ENCODE data around the gene LYAR. TPM values are rescaled to one million over a fixed set of nuclear protein-coding genes. Genes with fewer than 3 reads are reported as not detected.

LYAR gene
- total and polyA plus RNA-seq, 10 of the 15 experiments (the other 5 are each of a cell fraction or from before 2014, with no cell fraction given), result 18.3 to 85.4 (median 40.1) TPM

- ChIA-PET RAD21 (ENCODE audit: unreplicated experiment) (no interaction called here), POLR2A (interaction anchor here (0.7 kb wide), 1 partner anchor 16 kb away, joined by 7 read pairs; no protein-coding TSS in a partner anchor), CTCF (interaction anchor here (0.6 to 2.1 kb wide), 2 partner anchors 15 to 18 kb away, joined by 4 to 9 read pairs; no protein-coding TSS in a partner anchor), SMC1A (ENCODE audit: uncharacterized antibody, unreplicated experiment) (no interaction called here)
- intact Hi-C loops (cut with micrococcal nuclease; ENCODE audit: unreplicated experiment) (no loop called here), in situ Hi-C loops (cut with MboI) (no loop called here)
- Histone ChIP-seq H2AFZ (ENCODE audit: control insufficient read depth, low read depth, low read length) (no peak overlapping the region), H3K9me3 (replicated peaks; ENCODE audit: control insufficient read depth, insufficient read depth, low read length) (no peaks in the 10 kb centered on the region), H3K27me3 (replicated peaks in 1 of 2; ENCODE audit: control insufficient read depth in 2 of 2, insufficient read depth in 2 of 2, low read length in 1 of 2) (no peaks in the 10 kb centered on the region), H3K9ac (ENCODE audit: control insufficient read depth, insufficient read depth, low read length) (no peak overlapping the region), H3K36me3 (ENCODE audit: control insufficient read depth in 2 of 2, insufficient read depth in 2 of 2, low read length in 1 of 2) (peaks cover 8 to 26% of the 10 kb centered on the region in 2 experiments; a peak in 3 of 4 replicates), H3K79me2 (ENCODE audit: control insufficient read depth, insufficient read depth, low read length) (no peaks in the 10 kb centered on the region), H3K4me2 (ENCODE audit: control insufficient read depth, insufficient read depth) (no peak overlapping the region), H3K27ac (ENCODE audit: control insufficient read depth, insufficient read depth) (no peak overlapping the region), H3K4me1 (ENCODE audit: control insufficient read depth, insufficient read depth, low read length) (no peaks in the 10 kb centered on the region), H4K20me1 (ENCODE audit: control insufficient read depth, insufficient read depth) (no peaks in the 10 kb centered on the region), H3K4me3 (no peak overlapping the region)
- BruUV-seq (replicated peaks), result no TSS peak
- FAIRE-seq (no peak), ATAC-seq (no peak), DNase-seq (ENCODE audit: low read depth, low spot score) (no peak)
- TF ChIP-seq SREBF1 (IDR thresholded peaks at IDR 0.05; ENCODE audit: low read length) (no peak), WRNIP1 (IDR thresholded peaks at IDR 0.05; ENCODE audit: borderline replicate concordance, low read depth, low read length) (no peak), NR2C1 (IDR thresholded peaks at IDR 0.05) (no peak), ZBTB40 (IDR thresholded peaks at IDR 0.05; ENCODE audit: borderline replicate concordance) (no peak), NR2C2 (IDR thresholded peaks at IDR 0.05; ENCODE audit: borderline replicate concordance, control insufficient read depth, insufficient read length, low read depth) (no peak), RUNX3 (IDR thresholded peaks at IDR 0.05; ENCODE audit: low read length) (no peak), RBBP5 (conservative IDR thresholded peaks at IDR 0.05) (no peak), KAT2A (conservative IDR thresholded peaks at IDR 0.05; ENCODE audit: control insufficient read depth, low read depth, low read length) (no peak), ZZZ3 (IDR thresholded peaks at IDR 0.05; ENCODE audit: control insufficient read depth, insufficient read length, low read depth) (no peak), ZNF687 (IDR thresholded peaks at IDR 0.05) (no peak), GABPA (IDR thresholded peaks at IDR 0.05; ENCODE audit: low read depth) (no peak), RELB (IDR thresholded peaks at IDR 0.05; ENCODE audit: low read depth) (no peak), ATF7 (IDR thresholded peaks at IDR 0.05; ENCODE audit: low read depth) (no peak)
- WGBS (ENCODE audit: insufficient coverage, insufficient replicate concordance, low lambda C conversion rate, missing lambda C conversion rate), result 90% methylated on average over 11 of the region's 11 CpGs
Observed at GRCh38 chr4:4269331-4269731, 20.6 kb downstream of the LYAR start.
